Trophoblast cell (in vitro differentiated cells and primary cell): ENCODE data around the gene DCTD.
"Not testable (repeated sequence)": the region's sequence is repeated elsewhere in the genome, so short reads cannot be mapped to it uniquely, and the experiment has no call there.

Experiments
- DNase-seq, 2 donors: peaks; one replicate each; pipeline ENCODE4 v3.0.0-alpha.2; 2016
- H2AFZ ChIP-seq: 2 replicates; pipeline ENCODE4 v1.6.1; 2013; ENCODE audit warnings: low read length, moderate library complexity, mild to moderate bottlenecking; ENCODE audit not compliant: insufficient read depth, poor library complexity
- H2AK5ac ChIP-seq: 2 replicates; pipeline ENCODE4 v1.6.1; 2013; ENCODE audit warnings: mild to moderate bottlenecking, low read length
- H2BK120ac ChIP-seq: 2 replicates; pipeline ENCODE4 v1.6.1; 2013; ENCODE audit warnings: low read length, mild to moderate bottlenecking, moderate library complexity; ENCODE audit not compliant: insufficient read depth, poor library complexity
- H2BK12ac ChIP-seq: 2 replicates; pipeline ENCODE4 v1.6.1; 2013; ENCODE audit warnings: mild to moderate bottlenecking, low read length, moderate library complexity
- H2BK5ac ChIP-seq: 2 replicates; pipeline ENCODE4 v1.6.1; 2013; ENCODE audit warnings: low read length, low read depth, moderate library complexity, mild to moderate bottlenecking; ENCODE audit not compliant: poor library complexity
- H3K14ac ChIP-seq: 2 replicates; pipeline ENCODE4 v1.6.1; 2013; ENCODE audit warnings: mild to moderate bottlenecking, low read length
- H3K18ac ChIP-seq: 2 replicates; pipeline ENCODE4 v1.6.1; 2013; ENCODE audit warnings: mild to moderate bottlenecking, low read length
- H3K23ac ChIP-seq: 2 replicates; pipeline ENCODE4 v1.6.1; 2013; ENCODE audit warnings: low read length
- H3K27ac ChIP-seq: 2 replicates; pipeline ENCODE4 v1.5.1; 2013; ENCODE audit warnings: low read depth, mild to moderate bottlenecking, inconsistent platforms, low read length, moderate library complexity
- H3K27me3 ChIP-seq: 2 replicates; pipeline ENCODE4 v1.6.1; 2013; ENCODE audit warnings: inconsistent platforms, mild to moderate bottlenecking, low read length, moderate library complexity; ENCODE audit not compliant: insufficient read depth
- H3K36me3 ChIP-seq, 2 experiments: 1 replicate in 1 of 2; 2 replicates in 1 of 2; pipeline ENCODE4 v1.6.1; 2013; ENCODE audit warnings: low read length in 2 of 2, mild to moderate bottlenecking in 2 of 2, moderate library complexity in 1 of 2; ENCODE audit not compliant: insufficient read depth in 2 of 2, control insufficient read depth in 1 of 2
- H3K4ac ChIP-seq: 2 replicates; pipeline ENCODE4 v1.6.1; 2013; ENCODE audit warnings: low read depth, mild to moderate bottlenecking, low read length, moderate library complexity
- H3K4me1 ChIP-seq, 2 experiments: 1 replicate in 1 of 2; 2 replicates in 1 of 2; pipeline ENCODE4 v1.6.1; 2013; ENCODE audit warnings: low read length in 2 of 2, mild to moderate bottlenecking in 2 of 2, moderate library complexity in 1 of 2; ENCODE audit not compliant: insufficient read depth in 2 of 2, control insufficient read depth in 1 of 2
- H3K4me2 ChIP-seq: 2 replicates; pipeline ENCODE4 v1.6.1; 2013; ENCODE audit warnings: inconsistent platforms, mild to moderate bottlenecking, low read length, moderate library complexity
- H3K4me3 ChIP-seq: 2 replicates; pipeline ENCODE4 v1.5.1; 2013; ENCODE audit warnings: mild to moderate bottlenecking, low read depth, low read length, inconsistent platforms
- H3K79me1 ChIP-seq: one replicate; pipeline ENCODE4 v1.6.1; 2013; ENCODE audit warnings: low read length
- H3K79me2 ChIP-seq: 2 replicates; pipeline ENCODE4 v1.6.1; 2013; ENCODE audit warnings: low read length, mild to moderate bottlenecking; ENCODE audit not compliant: control insufficient read depth, insufficient read depth, poor library complexity
- H3K9ac ChIP-seq: 2 replicates; pipeline ENCODE4 v1.6.1; 2013; ENCODE audit warnings: mild to moderate bottlenecking, low read length
- H3K9me3 ChIP-seq: 2 replicates; pipeline ENCODE4 v1.6.1; 2013; ENCODE audit warnings: low read depth, mild to moderate bottlenecking, control low read depth, inconsistent platforms, low read length; ENCODE audit not compliant: insufficient read depth
- H4K12ac ChIP-seq: 2 replicates; pipeline ENCODE4 v1.6.1; 2013; ENCODE audit warnings: low read depth, mild to moderate bottlenecking, low read length, moderate library complexity
- H4K8ac ChIP-seq: 2 replicates; pipeline ENCODE4 v1.6.1; 2013; ENCODE audit warnings: low read depth, mild to moderate bottlenecking, low read length, moderate library complexity
- H4K91ac ChIP-seq: one replicate; pipeline ENCODE4 v1.6.1; 2013; ENCODE audit warnings: low read depth, mild to moderate bottlenecking, low read length, moderate library complexity
- WGBS: extraction: QIAGEN DNeasy Blood & Tissue Kit; methylation state at CpG from one replicate; pipeline ENCODE4 v1.1.7; 2013; ENCODE audit warnings: missing lambda C conversion rate; ENCODE audit not compliant: insufficient read length, insufficient coverage; ENCODE audit errors: extremely low coverage; 5-methylcytosine and 5-hydroxymethylcytosine counted together

Gene DCTD

DNA sequence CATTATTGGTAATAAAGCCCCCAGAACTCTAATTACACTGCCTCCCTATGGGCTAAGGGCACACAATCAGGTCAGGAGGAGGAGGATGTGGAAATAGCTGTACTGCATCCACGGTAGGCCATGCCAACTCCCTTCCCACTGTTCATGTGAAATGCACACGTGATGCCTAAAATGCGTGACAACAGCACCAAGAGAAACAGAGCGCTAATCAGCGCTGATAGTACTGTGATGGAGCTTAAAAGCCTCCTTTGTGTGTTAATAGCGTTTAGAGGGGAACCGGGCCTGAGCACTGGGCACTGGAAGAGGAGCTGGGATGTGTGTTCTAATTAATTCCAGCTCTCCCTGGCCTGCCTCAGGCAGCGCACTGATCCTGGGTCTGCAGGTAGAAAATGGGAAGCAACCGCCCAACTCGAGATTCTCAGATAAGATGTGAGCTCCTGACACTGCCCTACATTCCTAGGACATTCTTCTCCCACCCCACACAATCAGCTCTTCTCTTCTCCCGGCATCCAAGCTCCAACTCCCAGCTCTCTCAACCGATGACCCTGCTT lies 12.9 kb downstream of the DCTD start:
- peaks cover 17 to 22% of the 10 kb centered on the region in 2 experiments for H3K4me1 ChIP-seq
- H2BK12ac ChIP-seq = no peak overlapping the region
- no peaks in the 10 kb centered on the region for H3K9me3 ChIP-seq
- H2BK120ac ChIP-seq = no peak overlapping the region
- H3K36me3 ChIP-seq = peaks cover 14 to 22% of the 10 kb centered on the region in 2 experiments
- no peaks in the 10 kb centered on the region for H3K79me2 ChIP-seq
- H3K14ac ChIP-seq = no peak overlapping the region
- H2BK5ac ChIP-seq = no peak overlapping the region
- WGBS = no CpG with 5 or more reads among the region's 12 CpGs
- H4K91ac ChIP-seq = no peak overlapping the region
- H3K9ac ChIP-seq = no peak overlapping the region
- peaks cover 5% of the 10 kb centered on the region for H3K79me1 ChIP-seq
- H3K4me2 ChIP-seq = peak overlapping the region; percentile 11
- peak overlapping the region; percentile 64 for H3K27ac ChIP-seq
- H3K18ac ChIP-seq = no peak overlapping the region
- no peak overlapping the region for H2AFZ ChIP-seq
- H3K27me3 ChIP-seq = no peaks in the 10 kb centered on the region
- no peak overlapping the region for H4K12ac ChIP-seq
- H4K8ac ChIP-seq = no peak overlapping the region
- no peak overlapping the region for H3K23ac ChIP-seq
- no peak overlapping the region for H3K4me3 ChIP-seq
- no peak overlapping the region for H3K4ac ChIP-seq
- no peak overlapping the region for H2AK5ac ChIP-seq
- DNase-seq = peak; percentile 44 to 62

- no peak overlapping the region for H3K23ac ChIP-seq
- no peaks in the 10 kb centered on the region for H3K27me3 ChIP-seq
- H3K14ac ChIP-seq = no peak overlapping the region
- H2BK120ac ChIP-seq = no peak overlapping the region
- no peak overlapping the region for H4K8ac ChIP-seq
- DNase-seq = no peak
- peaks cover 14 to 25% of the 10 kb centered on the region in 2 experiments for H3K36me3 ChIP-seq
- H3K9me3 ChIP-seq = no peaks in the 10 kb centered on the region
- no peak overlapping the region for H3K4me3 ChIP-seq
- H4K91ac ChIP-seq = no peak overlapping the region
- H3K4me2 ChIP-seq = no peak overlapping the region
- no peak overlapping the region for H3K4ac ChIP-seq
- no peak overlapping the region for H3K27ac ChIP-seq
- H3K18ac ChIP-seq = no peak overlapping the region
- no peak overlapping the region for H4K12ac ChIP-seq
- no peaks in the 10 kb centered on the region for H3K79me2 ChIP-seq
- H2BK5ac ChIP-seq = no peak overlapping the region
- H3K9ac ChIP-seq = no peak overlapping the region
- H3K4me1 ChIP-seq = peaks cover 17 to 22% of the 10 kb centered on the region in 2 experiments
- no peak overlapping the region for H2AFZ ChIP-seq
- no peak overlapping the region for H2AK5ac ChIP-seq
- no CpG with 5 or more reads among the region's 9 CpGs for WGBS
- H2BK12ac ChIP-seq = no peak overlapping the region
- H3K79me1 ChIP-seq = peaks cover 5% of the 10 kb centered on the region
Measured at GRCh38 chr4:182903013-182903412, 14.2 kb downstream of the DCTD start.

GRCh38 chr4:182901337-182901736 lies 15.8 kb downstream of the DCTD start:
- peaks cover 5% of the 10 kb centered on the region for H3K79me1 ChIP-seq
- H3K4me1 ChIP-seq = peaks cover 17 to 22% of the 10 kb centered on the region in 2 experiments
- H3K4me3 ChIP-seq = no peak overlapping the region
- whole genome bisulfite sequencing = no CpG with 5 or more reads among the region's 9 CpGs
- H3K36me3 ChIP-seq = peaks cover 17 to 25% of the 10 kb centered on the region in 2 experiments
- H2AFZ ChIP-seq = no peak overlapping the region
- no peak overlapping the region for H3K14ac ChIP-seq
- no peak overlapping the region for H2AK5ac ChIP-seq
- H4K8ac ChIP-seq = no peak overlapping the region
- no peaks in the 10 kb centered on the region for H3K27me3 ChIP-seq
- no peak for DNase-seq
- no peaks in the 10 kb centered on the region for H3K79me2 ChIP-seq
- H3K27ac ChIP-seq = no peak overlapping the region
- H2BK12ac ChIP-seq = no peak overlapping the region
- no peak overlapping the region for H3K9ac ChIP-seq
- peak overlapping the region; percentile 21 for H3K18ac ChIP-seq
- H4K12ac ChIP-seq = no peak overlapping the region
- H2BK120ac ChIP-seq = no peak overlapping the region
- H4K91ac ChIP-seq = no peak overlapping the region
- no peaks in the 10 kb centered on the region for H3K9me3 ChIP-seq
- H3K23ac ChIP-seq = no peak overlapping the region
- H3K4ac ChIP-seq = no peak overlapping the region
- H3K4me2 ChIP-seq = no peak overlapping the region
- H2BK5ac ChIP-seq = no peak overlapping the region

GRCh38 chr4:182900021-182900420 lies 17.2 kb downstream of the DCTD start:
- H2BK120ac ChIP-seq, DNase-seq, H2BK5ac ChIP-seq, H3K4me3 ChIP-seq, H3K79me2 ChIP-seq, H4K12ac ChIP-seq, H4K8ac ChIP-seq, H2BK12ac ChIP-seq, H3K9me3 ChIP-seq, H3K14ac ChIP-seq, H2AFZ ChIP-seq, H4K91ac ChIP-seq, H3K4me2 ChIP-seq, H3K4ac ChIP-seq, H3K27me3 ChIP-seq, H3K23ac ChIP-seq, H3K79me1 ChIP-seq, H3K9ac ChIP-seq, H2AK5ac ChIP-seq, H3K27ac ChIP-seq, H3K18ac ChIP-seq: not testable (repeated sequence)
- no CpG with 5 or more reads among the region's 2 CpGs for WGBS
- H3K4me1 ChIP-seq = peaks cover 11 to 15% of the 10 kb centered on the region in 2 experiments
- H3K36me3 ChIP-seq = peaks cover 27 to 28% of the 10 kb centered on the region in 2 experiments
